NCI-H2196 treated with DMSO at 0.1 percent for 48 hours (cell line): ENCODE data around the gene TOMM70.
"Not testable (repeated sequence)": the region's sequence is repeated elsewhere in the genome, so short reads cannot be mapped to it uniquely, and the experiment has no call there.

Source experiments
- DNase-seq: peaks from one replicate; lab custom pipeline; 2025; ENCODE audit not compliant: unreplicated experiment; lab: John Stamatoyannopoulos, UW

TOMM70 gene

GRCh38 chr3:100329800-100330489 lies 70.9 kb downstream of the TOMM70 start:
- peak; percentile 8 for DNase-seq

- not testable (repeated sequence) for DNase-seq
Measured at GRCh38 chr3:100327377-100327776, 73.5 kb downstream of the TOMM70 start.

GRCh38 chr3:100325827-100326226 lies 75.1 kb downstream of the TOMM70 start:
- no peak for DNase-seq

GRCh38 chr3:100324044-100324443 lies 76.8 kb downstream of the TOMM70 start:
- no peak for DNase-seq

GRCh38 chr3:100319951-100320350 lies 80.9 kb downstream of the TOMM70 start:
- no peak for DNase-seq

DNA sequence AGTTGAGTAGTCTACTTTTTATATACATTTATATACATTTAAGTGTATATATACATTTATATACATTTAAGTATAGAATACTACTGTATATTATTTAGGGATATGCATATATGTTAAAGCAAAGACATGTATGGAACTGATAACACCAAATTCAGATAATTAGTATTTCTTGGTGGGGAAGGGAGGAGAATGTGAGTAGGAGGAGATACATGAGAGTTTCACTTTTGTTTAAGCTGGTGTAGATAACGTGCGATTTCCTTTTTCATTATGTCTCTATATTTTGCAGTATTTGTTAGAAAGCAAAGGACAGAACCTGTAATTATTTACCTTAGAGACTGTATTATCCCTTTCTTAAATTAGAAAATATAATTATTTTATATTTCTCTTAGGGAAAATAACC lies 83.0 kb downstream of the TOMM70 start:
- DNase-seq: no peak

- DNase-seq: no peak
Measured at GRCh38 chr3:100316641-100317069, 84.2 kb downstream of the TOMM70 start.
